Liver (tissue), 9 donors: ENCODE data around the gene KL. TPM values are rescaled to one million over a fixed set of nuclear protein-coding genes. Genes with fewer than 3 reads are reported as not detected.

Experiments used
- DNase-seq: peaks from one replicate; pipeline ENCODE4 v3.0.0-alpha.2; 2017; ENCODE audit warnings: low spot score
- H3K27ac ChIP-seq, 2 donors: one replicate each; pipeline ENCODE4 v1.7.0; 2013; ENCODE audit warnings: inconsistent platforms in 2 of 2, low read length in 2 of 2, control low read depth in 1 of 2, low read depth in 1 of 2, mild to moderate bottlenecking in 1 of 2
- H3K27me3 ChIP-seq, 4 donors: one replicate each; pipeline versions ENCODE4 v1.6.1 to v1.7.0; 2013; ENCODE audit warnings: low read length in 3 of 4, inconsistent platforms in 1 of 4, mild to moderate bottlenecking in 1 of 4, moderate library complexity in 1 of 4; ENCODE audit not compliant: control insufficient read depth in 4 of 4, insufficient read depth in 4 of 4
- H3K36me3 ChIP-seq, 4 donors: one replicate each; pipeline versions ENCODE4 v1.6.1 to v1.7.0; 2013; ENCODE audit warnings: low read length in 3 of 4, mild to moderate bottlenecking in 3 of 4, low read depth in 1 of 4, moderate library complexity in 1 of 4; ENCODE audit not compliant: control insufficient read depth in 4 of 4, insufficient read depth in 3 of 4
- H3K4me1 ChIP-seq, 4 donors: one replicate each; pipeline versions ENCODE4 v1.6.1 to v1.7.0; 2013; ENCODE audit warnings: low read length in 3 of 4, mild to moderate bottlenecking in 3 of 4, moderate library complexity in 1 of 4; ENCODE audit not compliant: control insufficient read depth in 4 of 4, insufficient read depth in 4 of 4
- H3K4me3 ChIP-seq, 3 donors: one replicate each; pipeline versions ENCODE4 v1.6.1 to v1.7.0; 2013; ENCODE audit warnings: low read length in 3 of 3, control low read depth in 1 of 3, low read depth in 1 of 3, mild to moderate bottlenecking in 1 of 3
- H3K9ac ChIP-seq, 2 donors: one replicate each; pipeline ENCODE4 v1.7.0; 2013; ENCODE audit warnings: low read length in 2 of 2, mild to moderate bottlenecking in 2 of 2, moderate library complexity in 2 of 2, control low read depth in 1 of 2, low read depth in 1 of 2
- H3K9me3 ChIP-seq, 4 donors: one replicate each; pipeline versions ENCODE4 v1.6.1 to v1.7.0; 2013; ENCODE audit warnings: low read length in 3 of 4; ENCODE audit not compliant: control insufficient read depth in 4 of 4
- EGR1 ChIP-seq, 2 donors: IDR thresholded peaks; 2 replicates each; pipeline ENCODE4 v1.6.1; 2016 to 2018; ENCODE audit warnings: antibody characterized with exemption in 2 of 2, low read depth in 2 of 2
- FOXA1 ChIP-seq: IDR thresholded peaks from 2 replicates; pipeline ENCODE4 v1.6.1; 2016; ENCODE audit warnings: antibody characterized with exemption
- FOXA2 ChIP-seq: IDR thresholded peaks from 2 replicates; pipeline ENCODE4 v1.6.1; 2016; ENCODE audit warnings: antibody characterized with exemption
- GABPA ChIP-seq, 2 donors: IDR thresholded peaks in 1 of 2; conservative IDR thresholded peaks in 1 of 2; 2 replicates each; pipeline ENCODE4 v1.6.1; 2016; ENCODE audit warnings: antibody characterized with exemption in 2 of 2, mild to moderate bottlenecking in 1 of 2, moderate library complexity in 1 of 2
- HNF4A ChIP-seq, 2 donors: conservative IDR thresholded peaks; 2 replicates each; pipeline ENCODE4 v1.6.1; 2016; ENCODE audit warnings: antibody characterized with exemption in 2 of 2, mild to moderate bottlenecking in 2 of 2
- JUND ChIP-seq, 2 donors: IDR thresholded peaks; 2 replicates each; pipeline ENCODE4 v1.6.1; 2016; ENCODE audit warnings: antibody characterized with exemption in 2 of 2
- NR2F2 ChIP-seq: IDR thresholded peaks from 2 replicates; pipeline ENCODE4 v1.6.1; 2016; ENCODE audit warnings: antibody characterized with exemption
- RAD21 ChIP-seq, 2 donors: IDR thresholded peaks; 2 replicates each; pipeline ENCODE4 v1.6.1; 2016; ENCODE audit warnings: antibody characterized with exemption in 2 of 2, mild to moderate bottlenecking in 2 of 2
- RXRA ChIP-seq, 2 donors: IDR thresholded peaks; 2 replicates each; pipeline ENCODE4 v1.6.1; 2017 to 2018; ENCODE audit warnings: antibody characterized with exemption in 2 of 2, mild to moderate bottlenecking in 1 of 2
- SP1 ChIP-seq: IDR thresholded peaks from 2 replicates; pipeline ENCODE4 v1.6.1; 2018; ENCODE audit warnings: antibody characterized with exemption, mild to moderate bottlenecking
- TAF1 ChIP-seq: conservative IDR thresholded peaks from 2 replicates; pipeline ENCODE4 v1.6.1; 2016; ENCODE audit warnings: antibody characterized with exemption, mild to moderate bottlenecking
- YY1 ChIP-seq: IDR thresholded peaks from 2 replicates; pipeline ENCODE4 v1.6.1; 2016; ENCODE audit warnings: antibody characterized with exemption, mild to moderate bottlenecking
- WGBS: extraction: QIAGEN DNeasy Blood & Tissue Kit; methylation state at CpG from one replicate; pipeline ENCODE4 v1.1.7; 2013; 5-methylcytosine and 5-hydroxymethylcytosine counted together
- polyA plus RNA-seq, 2 donors: library from polyadenylated mRNA; stranded (reverse) in 1 of 2; unstranded in 1 of 2; fragments of 200-250 nt in 1 of 2; fragments of >200 nt in 1 of 2; fragmentation: Nextera tagmentation in 1 of 2; extraction: Ambion mirVana in 1 of 2; gene quantifications; one replicate each; pipeline versions ENCODE4 v1.2.1 to v1.2.3, GENCODE V29; 2013 to 2015
- total RNA-seq, 2 donors: library from RNA; depleted of rRNA; stranded (reverse); fragments of >200 nt; gene quantifications; one replicate each; pipeline ENCODE4 v1.2.3, GENCODE V29; 2014
- TF ChIP-seq, protein P1 (sequence below): IDR thresholded peaks from 2 replicates; pipeline ENCODE4 v1.6.1; 2016; ENCODE audit warnings: antibody characterized with exemption
- TF ChIP-seq, protein P2 (sequence below): IDR thresholded peaks from 2 replicates; pipeline ENCODE4 v1.6.1; 2016; ENCODE audit warnings: antibody characterized with exemption
- TF ChIP-seq, protein P3 (sequence below): fragments of 150-350 bp; IDR thresholded peaks from 2 replicates; pipeline ENCODE4 v1.5.1; 2017; ENCODE audit warnings: improper control_type of control experiment, low read depth, low read length; ENCODE audit not compliant: missing input control
- TF ChIP-seq, protein P4 (sequence below): IDR thresholded peaks from 2 replicates; pipeline ENCODE4 v1.6.1; 2016; ENCODE audit warnings: antibody characterized with exemption, mild to moderate bottlenecking
- donor health status: healthy.
- donor health status: healthy.
- donor health status: healthy.
- donor health status: healthy.
- donor health status: healthy.

The KL gene
- total and polyA plus RNA-seq, 4 donors = 0.13 to 0.92 (median 0.28) TPM

DNA sequence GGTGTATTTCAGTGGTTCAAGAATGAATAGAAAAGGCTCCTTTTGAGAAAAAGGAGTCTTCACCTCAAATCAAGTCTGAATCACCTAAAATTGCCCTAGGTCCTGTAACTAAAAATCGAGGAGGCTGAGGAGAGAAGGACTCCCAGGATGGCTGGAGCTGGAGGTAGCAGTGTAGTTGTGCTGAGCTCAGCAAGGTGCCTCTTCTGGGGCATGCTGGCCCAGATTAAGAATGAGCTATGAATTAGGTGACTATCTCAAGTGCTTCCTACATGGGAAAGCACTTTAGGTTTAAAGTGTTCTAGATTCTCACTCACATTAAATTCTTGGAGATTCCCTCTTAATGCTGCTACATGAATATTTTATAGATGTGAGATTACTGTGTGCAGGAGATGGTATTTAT lies 28.8 kb upstream of the KL start:
- no peak for DNase-seq
- H3K27ac ChIP-seq = no peak overlapping the region
- no peaks in the 10 kb centered on the region for H3K4me1 ChIP-seq
- no peaks in the 10 kb centered on the region for H3K9me3 ChIP-seq
- WGBS = 49% methylated on average over 1 of the region's 1 CpG
- H3K9ac ChIP-seq = no peak overlapping the region
- H3K27me3 ChIP-seq = no peaks in the 10 kb centered on the region
- H3K36me3 ChIP-seq = no peaks in the 10 kb centered on the region
- H3K4me3 ChIP-seq = no peak overlapping the region
- TF ChIP-seq, protein P1, sequence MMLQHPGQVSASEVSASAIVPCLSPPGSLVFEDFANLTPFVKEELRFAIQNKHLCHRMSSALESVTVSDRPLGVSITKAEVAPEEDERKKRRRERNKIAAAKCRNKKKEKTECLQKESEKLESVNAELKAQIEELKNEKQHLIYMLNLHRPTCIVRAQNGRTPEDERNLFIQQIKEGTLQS = no peak
- TF ChIP-seq, protein P2, sequence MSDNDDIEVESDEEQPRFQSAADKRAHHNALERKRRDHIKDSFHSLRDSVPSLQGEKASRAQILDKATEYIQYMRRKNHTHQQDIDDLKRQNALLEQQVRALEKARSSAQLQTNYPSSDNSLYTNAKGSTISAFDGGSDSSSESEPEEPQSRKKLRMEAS = no peak
- TF ChIP-seq GABPA (IDR thresholded peaks at IDR 0.05 in 1 of 2, conservative IDR thresholded peaks at IDR 0.05 in 1 of 2) = no peak
- TF ChIP-seq TAF1 = no peak
- TF ChIP-seq, protein P3, sequence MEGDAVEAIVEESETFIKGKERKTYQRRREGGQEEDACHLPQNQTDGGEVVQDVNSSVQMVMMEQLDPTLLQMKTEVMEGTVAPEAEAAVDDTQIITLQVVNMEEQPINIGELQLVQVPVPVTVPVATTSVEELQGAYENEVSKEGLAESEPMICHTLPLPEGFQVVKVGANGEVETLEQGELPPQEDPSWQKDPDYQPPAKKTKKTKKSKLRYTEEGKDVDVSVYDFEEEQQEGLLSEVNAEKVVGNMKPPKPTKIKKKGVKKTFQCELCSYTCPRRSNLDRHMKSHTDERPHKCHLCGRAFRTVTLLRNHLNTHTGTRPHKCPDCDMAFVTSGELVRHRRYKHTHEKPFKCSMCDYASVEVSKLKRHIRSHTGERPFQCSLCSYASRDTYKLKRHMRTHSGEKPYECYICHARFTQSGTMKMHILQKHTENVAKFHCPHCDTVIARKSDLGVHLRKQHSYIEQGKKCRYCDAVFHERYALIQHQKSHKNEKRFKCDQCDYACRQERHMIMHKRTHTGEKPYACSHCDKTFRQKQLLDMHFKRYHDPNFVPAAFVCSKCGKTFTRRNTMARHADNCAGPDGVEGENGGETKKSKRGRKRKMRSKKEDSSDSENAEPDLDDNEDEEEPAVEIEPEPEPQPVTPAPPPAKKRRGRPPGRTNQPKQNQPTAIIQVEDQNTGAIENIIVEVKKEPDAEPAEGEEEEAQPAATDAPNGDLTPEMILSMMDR = no peak
- no peak for TF ChIP-seq NR2F2
- TF ChIP-seq SP1 = no peak
- TF ChIP-seq EGR1 (IDR thresholded peaks at IDR 0.05; ENCODE audit: low read depth in 2 of 2) = no peak
- TF ChIP-seq RXRA (IDR thresholded peaks at IDR 0.05) = no peak
- TF ChIP-seq RAD21 (IDR thresholded peaks at IDR 0.05) = no peak
- no peak for TF ChIP-seq HNF4A (conservative IDR thresholded peaks at IDR 0.05)
- no peak for TF ChIP-seq FOXA2
- no peak for TF ChIP-seq JUND (IDR thresholded peaks at IDR 0.05)
- TF ChIP-seq, protein P4, sequence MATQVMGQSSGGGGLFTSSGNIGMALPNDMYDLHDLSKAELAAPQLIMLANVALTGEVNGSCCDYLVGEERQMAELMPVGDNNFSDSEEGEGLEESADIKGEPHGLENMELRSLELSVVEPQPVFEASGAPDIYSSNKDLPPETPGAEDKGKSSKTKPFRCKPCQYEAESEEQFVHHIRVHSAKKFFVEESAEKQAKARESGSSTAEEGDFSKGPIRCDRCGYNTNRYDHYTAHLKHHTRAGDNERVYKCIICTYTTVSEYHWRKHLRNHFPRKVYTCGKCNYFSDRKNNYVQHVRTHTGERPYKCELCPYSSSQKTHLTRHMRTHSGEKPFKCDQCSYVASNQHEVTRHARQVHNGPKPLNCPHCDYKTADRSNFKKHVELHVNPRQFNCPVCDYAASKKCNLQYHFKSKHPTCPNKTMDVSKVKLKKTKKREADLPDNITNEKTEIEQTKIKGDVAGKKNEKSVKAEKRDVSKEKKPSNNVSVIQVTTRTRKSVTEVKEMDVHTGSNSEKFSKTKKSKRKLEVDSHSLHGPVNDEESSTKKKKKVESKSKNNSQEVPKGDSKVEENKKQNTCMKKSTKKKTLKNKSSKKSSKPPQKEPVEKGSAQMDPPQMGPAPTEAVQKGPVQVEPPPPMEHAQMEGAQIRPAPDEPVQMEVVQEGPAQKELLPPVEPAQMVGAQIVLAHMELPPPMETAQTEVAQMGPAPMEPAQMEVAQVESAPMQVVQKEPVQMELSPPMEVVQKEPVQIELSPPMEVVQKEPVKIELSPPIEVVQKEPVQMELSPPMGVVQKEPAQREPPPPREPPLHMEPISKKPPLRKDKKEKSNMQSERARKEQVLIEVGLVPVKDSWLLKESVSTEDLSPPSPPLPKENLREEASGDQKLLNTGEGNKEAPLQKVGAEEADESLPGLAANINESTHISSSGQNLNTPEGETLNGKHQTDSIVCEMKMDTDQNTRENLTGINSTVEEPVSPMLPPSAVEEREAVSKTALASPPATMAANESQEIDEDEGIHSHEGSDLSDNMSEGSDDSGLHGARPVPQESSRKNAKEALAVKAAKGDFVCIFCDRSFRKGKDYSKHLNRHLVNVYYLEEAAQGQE = no peak
- no peak for TF ChIP-seq YY1

DNA sequence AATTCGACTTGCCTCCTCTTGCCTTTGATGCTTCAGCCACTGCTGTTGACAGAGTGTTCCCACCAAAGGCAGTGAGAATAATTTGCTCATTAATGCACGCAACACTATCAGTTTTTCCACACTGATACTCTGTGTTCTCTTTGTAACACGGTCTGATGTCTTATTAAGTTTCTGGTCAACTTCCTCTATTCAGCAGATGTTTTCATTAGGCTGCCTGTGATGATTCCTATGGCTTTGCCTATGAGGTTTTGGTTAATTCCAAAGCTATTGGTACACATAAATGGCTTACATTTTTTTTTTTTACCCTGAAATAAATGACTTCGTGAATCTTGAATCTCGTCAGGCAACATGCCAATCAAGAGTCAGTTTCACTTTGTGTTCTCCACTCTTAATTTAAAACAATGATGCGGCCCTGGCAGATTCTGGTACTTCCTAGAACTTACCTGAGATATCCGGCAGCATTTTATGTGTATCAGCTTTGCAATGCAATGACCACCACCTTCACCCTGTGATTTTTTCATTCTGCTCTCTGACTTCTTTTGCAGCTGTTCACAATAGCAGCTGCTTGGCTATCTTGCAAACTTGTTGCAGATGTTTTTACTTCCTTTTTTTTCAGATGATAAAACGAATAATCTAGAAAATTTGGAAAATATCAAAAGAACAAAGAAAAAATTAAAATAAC lies 27.5 kb upstream of the KL start:
- TF ChIP-seq FOXA1 (no peak), SP1 (no peak), JUND (IDR thresholded peaks at IDR 0.05) (no peak), HNF4A (conservative IDR thresholded peaks at IDR 0.05) (no peak), YY1 (no peak), TAF1 (no peak)
- TF ChIP-seq, protein P1 = no peak
- TF ChIP-seq, protein P3 = no peak
- H3K4me3 ChIP-seq = no peak overlapping the region
- WGBS = 70% methylated on average over 8 of the region's 8 CpGs
- H3K9me3 ChIP-seq = no peaks in the 10 kb centered on the region
- H3K9ac ChIP-seq = no peak overlapping the region
- no peak overlapping the region for H3K27ac ChIP-seq
- H3K4me1 ChIP-seq = no peaks in the 10 kb centered on the region
- H3K36me3 ChIP-seq = no peaks in the 10 kb centered on the region
- no peak for DNase-seq
- H3K27me3 ChIP-seq = no peaks in the 10 kb centered on the region
